ENCODE measurements around the gene SPDYE2. TPM values are rescaled to one million over a fixed set of nuclear protein-coding genes. Genes with fewer than 3 reads are reported as not detected.
"Not testable (repeated sequence)": the region's sequence is repeated elsewhere in the genome, so short reads cannot be mapped to it uniquely, and the experiment has no call there.

The SPDYE2 gene
- total RNA-seq, 1 experiment from 2014 or later: not detected

DNA sequence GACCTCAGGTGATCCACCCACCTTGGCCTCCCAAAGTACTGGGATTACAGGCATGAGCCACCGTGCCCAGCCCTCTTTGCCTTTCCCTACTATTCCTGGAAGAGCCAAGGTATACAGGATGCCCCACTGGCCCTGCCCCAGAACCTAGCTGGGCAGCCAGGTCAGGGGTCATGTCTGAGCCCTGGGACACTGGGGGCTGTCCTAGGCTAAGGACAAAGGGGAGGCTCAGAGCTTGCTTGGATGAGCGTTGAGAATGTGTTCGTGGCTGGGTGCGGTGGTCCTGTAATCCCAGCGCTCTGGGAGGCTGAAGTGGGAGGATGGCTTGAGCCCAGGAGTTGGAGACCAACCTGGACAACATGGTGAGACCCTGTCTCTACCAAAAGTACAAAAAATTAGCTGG, 27.5 kb downstream of the SPDYE2 start:
- not testable (repeated sequence) for DNase-seq, H3K9me3 ChIP-seq

DNA sequence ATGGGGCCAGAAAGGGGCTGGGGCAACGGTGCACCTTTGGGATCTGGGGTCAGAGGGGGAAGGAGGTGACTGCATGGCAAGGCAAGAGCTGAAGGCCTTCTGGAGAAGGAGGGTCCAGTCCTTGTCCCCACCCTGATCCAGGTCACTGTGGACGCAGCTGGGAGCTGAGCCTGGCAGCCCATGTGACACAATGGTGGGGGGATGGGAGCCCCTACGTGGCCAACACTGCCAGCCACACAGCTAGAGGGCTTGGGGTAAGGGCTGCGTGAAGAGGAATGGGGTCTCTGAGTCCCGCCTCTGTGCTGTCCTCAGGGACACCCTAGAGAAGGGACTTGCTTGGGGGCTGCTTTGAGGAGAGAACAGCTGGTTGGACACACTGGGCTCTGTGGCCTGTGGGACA, 30.7 kb downstream of the SPDYE2 start:
- not testable (repeated sequence) for H3K9me3 ChIP-seq, H3K4me3 ChIP-seq, DNase-seq, H3K27me3 ChIP-seq, H3K36me3 ChIP-seq

More for the DNA sequence above, 27.5 kb downstream of the SPDYE2 start:
- H3K36me3 ChIP-seq, H3K27me3 ChIP-seq, H3K4me3 ChIP-seq: not testable (repeated sequence)

DNA sequence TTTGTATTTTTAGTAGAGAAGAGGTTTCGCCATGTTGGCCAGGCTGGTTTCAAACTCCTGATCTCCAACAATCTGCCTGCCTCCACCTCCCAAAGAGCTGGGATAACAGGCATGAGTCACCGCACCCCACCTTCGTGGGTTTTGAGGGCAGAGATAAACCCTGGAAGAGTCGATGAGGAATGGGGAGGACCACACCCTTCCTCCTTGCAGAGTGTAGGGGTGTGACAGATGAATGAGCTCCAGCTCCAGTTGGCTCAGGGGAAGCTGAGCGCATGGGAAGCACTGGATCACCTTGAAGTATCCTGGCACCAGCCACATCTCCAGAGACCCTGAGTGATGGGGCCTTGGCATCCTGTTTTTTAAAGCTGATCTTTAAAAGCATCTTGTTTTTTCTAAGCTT, 32.5 kb downstream of the SPDYE2 start:
- not testable (repeated sequence) for H3K9me3 ChIP-seq, DNase-seq, H3K36me3 ChIP-seq, H3K4me3 ChIP-seq, H3K27me3 ChIP-seq

DNA sequence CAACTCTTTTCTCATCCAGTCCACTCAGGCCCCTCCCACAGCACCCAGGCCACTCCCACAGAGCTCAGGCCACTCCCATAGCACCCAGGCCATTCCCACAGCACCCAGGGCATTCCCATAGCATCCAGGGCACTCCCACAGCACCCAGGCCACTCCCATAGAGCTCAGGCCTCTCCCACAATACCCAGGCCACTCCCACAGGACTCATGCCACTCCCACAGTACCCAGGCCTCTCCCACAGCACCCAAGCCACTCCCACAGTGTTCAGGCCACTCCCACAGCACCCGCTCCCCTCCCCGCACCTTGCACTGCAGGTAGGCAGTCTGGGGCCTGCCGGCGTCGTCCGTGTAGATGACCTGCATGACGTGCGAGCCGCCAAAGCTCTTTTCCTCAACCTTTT, 38.8 kb downstream of the SPDYE2 start:
- DNase-seq, H3K36me3 ChIP-seq, H3K27me3 ChIP-seq, H3K4me3 ChIP-seq, H3K9me3 ChIP-seq: not testable (repeated sequence)

DNA sequence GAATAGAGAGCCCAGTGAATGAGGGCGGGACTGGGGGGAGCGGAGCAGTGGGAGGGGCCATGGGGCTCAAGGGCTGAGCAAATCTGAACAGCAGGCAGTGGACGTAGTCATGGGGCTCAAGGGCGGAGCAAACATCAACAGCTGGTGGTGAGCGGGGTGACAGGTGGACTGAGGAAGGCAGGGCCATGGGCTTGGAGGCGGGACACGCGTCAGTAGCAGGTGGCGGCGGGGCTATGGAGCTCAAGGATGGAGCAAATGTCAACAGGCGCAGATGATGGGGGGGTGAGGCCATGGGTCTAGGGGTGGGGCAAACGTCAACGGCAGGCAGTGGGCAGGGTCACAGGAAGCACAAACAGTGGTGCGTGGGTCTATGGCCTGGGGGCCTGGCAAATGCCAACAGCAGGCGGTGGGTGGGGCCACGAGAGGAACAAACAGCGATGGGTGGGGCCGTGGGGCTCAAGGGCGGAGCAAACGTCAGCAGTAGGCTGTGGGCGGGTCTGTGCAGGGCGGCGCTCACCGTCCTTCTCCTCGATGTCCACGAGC, 41.5 kb downstream of the SPDYE2 start:
- DNase-seq: not testable (repeated sequence)

DNA sequence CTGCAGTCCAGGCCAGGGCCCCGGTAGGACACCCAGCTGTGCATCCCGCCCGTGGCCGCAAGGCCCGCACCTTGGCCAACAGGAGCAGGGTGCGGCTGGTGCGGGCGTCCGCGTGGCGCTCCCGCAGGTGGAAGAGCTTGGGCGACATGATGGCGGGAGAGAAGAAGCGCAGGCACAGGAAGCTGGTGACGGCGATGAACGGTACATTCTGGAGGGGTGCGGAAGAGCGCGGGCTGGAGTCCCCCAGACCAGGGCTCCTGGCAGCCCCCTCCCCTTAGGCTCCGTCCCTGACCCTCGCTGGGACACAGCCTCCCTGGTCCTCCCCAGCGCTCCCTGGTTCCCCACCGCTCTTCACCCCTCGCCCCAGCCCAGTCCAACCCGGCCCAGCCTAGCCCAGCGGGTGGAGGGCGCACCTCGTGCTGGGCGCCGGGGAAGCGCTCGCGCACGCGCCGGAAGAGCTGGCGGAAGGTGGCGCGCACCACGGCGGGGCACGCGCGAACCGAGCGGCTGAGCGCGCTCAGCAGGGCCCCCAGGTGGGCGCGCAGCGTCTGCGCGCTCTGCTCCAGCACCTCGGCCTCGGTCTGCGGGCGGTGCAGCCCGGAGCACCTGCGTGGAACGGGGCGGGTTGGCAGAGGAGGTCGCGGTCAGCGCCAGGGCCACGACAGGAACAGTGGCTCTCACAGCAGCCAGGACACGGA, 42.8 kb downstream of the SPDYE2 start:
- DNase-seq, H3K27me3 ChIP-seq, H3K4me3 ChIP-seq, H3K9me3 ChIP-seq, H3K36me3 ChIP-seq: not testable (repeated sequence)

More for the DNA sequence above, 41.5 kb downstream of the SPDYE2 start:
- not testable (repeated sequence) for H3K9me3 ChIP-seq, H3K4me3 ChIP-seq, H3K36me3 ChIP-seq, H3K27me3 ChIP-seq

DNA sequence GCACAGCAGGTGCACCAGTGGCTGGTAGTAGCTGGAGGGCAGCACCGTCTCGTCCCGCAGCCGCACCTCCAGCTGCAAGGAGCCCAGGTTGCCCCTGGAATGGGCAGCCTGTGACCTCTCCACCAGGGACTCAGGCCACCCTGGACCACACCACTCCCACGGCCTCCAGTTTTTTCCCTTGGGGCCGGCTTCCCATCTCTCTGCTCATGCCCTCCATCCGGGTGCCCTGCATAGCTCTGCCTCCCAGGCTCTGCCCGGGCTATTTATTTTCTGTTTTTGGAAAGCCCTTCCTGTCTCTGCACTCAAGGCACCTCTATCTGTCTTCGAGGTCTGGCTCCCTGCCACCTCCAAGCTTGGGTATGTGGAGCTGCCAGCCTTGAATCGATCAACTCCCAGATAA, 45.0 kb downstream of the SPDYE2 start:
- not testable (repeated sequence) for H3K36me3 ChIP-seq, H3K9me3 ChIP-seq, DNase-seq, H3K4me3 ChIP-seq, H3K27me3 ChIP-seq

DNA sequence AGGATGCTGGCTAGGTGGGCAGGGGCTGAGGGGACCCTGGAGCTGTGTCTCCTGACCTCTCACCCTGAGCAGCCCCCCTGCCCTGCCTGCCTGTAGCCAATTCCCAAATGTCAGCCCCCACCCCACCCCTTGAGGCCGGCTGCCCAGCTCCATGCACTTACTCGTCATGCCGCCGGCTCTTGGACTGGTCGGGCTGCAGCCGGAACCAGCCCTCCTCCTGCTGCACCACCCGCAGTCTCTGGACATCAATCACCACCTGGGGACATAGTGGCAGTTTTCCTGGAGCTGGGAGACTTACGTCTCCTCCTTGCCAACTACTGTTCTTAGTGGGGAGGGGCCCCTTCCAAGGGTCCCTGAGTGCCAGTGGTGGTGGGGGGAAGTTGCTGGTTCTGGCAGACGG, 48.7 kb downstream of the SPDYE2 start:
- H3K4me3 ChIP-seq, H3K36me3 ChIP-seq, DNase-seq, H3K27me3 ChIP-seq, H3K9me3 ChIP-seq: not testable (repeated sequence)

DNA sequence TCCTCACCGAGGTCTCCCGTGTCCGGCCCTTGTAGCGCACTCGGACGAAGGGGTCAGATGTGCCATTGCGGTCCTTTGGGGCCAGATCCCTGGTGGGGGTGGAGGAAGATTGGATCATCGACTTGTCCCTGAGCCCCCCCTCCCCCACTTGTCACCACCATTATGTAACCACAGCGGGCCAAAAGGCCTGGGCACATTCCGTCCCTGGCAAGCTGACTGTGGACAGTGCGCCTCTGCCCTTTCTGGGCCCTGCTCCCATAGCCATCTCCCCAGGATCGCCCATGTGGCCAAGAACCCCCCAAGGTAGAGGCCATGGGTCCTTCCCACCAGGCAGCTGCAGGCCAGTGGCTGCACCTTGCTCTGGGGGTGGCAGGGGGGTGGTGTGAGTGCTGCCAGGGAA, 51.3 kb downstream of the SPDYE2 start:
- not testable (repeated sequence) for H3K36me3 ChIP-seq, H3K9me3 ChIP-seq, H3K27me3 ChIP-seq, H3K4me3 ChIP-seq, DNase-seq

DNA sequence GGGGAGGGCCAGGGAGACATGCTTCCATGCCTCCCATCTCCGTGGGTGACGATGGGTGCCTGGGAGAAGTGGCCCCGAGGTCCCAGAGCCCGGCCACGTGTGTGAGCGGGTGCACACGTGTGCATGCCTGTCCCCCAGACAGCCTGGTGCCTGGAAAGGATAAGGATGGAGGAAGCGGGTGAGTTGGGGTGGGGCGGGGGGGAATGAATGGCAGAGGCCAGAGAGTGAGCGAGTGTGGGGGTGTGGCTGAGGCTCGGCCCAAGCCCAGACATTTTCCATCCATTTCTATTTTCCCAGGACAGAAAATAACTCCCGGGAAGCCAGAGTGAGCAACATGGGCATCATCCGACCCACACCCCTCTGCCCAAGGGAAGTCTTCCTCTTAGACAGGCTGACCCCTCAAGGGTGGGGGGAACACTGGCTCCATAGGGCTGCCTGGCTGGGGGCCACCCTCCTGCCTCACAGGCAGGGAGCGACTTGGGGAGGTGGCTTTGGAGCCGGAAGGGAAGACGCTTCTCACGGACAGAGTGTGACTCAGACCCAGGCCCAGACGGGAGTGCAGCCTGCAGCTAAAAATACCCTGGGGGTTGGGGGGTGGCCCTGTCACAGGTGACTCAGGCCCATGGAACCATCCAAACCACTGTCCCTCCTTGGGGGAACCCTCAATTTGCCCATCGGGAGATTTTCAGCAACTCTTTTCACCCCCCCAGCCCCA, 53.6 kb downstream of the SPDYE2 start:
- H3K4me3 ChIP-seq, H3K9me3 ChIP-seq, H3K27me3 ChIP-seq, H3K36me3 ChIP-seq, DNase-seq: not testable (repeated sequence)

DNA sequence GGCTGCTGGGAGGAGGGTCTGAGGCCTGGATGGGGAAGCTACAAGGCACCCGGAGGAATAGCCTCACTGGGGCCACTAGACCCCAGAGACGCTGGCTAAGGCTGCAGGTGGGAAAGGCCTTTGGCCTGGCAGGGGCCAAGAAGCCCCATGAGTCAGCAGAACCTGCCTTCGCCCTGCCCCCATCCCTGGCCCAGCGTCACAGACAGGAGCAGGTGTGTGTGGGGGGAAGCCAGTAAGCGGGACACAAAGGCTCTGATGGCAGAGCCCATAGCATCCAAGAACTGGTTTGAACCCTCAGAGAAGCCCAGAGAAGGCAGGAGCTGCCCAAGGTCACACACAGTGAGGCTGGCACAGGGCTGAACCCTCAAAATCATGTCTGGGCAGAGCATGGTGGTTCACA, 55.8 kb downstream of the SPDYE2 start:
- H3K9me3 ChIP-seq, H3K36me3 ChIP-seq, H3K4me3 ChIP-seq, DNase-seq, H3K27me3 ChIP-seq: not testable (repeated sequence)

DNA sequence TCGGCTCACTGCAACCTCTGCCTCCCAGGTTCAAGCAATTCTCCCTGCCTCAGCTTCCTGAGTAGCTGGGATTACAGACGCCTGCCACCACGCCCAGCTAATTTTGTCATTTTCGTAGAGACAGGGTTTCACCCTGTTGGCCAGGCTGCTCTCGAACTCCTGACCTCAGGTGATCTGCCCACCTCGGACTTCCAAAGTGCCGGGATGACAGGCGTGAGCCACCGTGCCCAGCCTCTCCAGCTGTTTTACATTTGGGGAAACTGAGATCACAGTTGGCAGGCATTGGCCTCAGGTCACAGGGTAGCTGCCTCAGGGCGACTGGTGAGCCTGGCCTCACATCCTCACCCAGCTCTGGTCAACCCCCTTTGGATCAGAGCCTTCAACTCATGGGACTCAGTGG, 58.7 kb downstream of the SPDYE2 start:
- not testable (repeated sequence) for H3K9me3 ChIP-seq, H3K36me3 ChIP-seq, H3K4me3 ChIP-seq, DNase-seq, H3K27me3 ChIP-seq

DNA sequence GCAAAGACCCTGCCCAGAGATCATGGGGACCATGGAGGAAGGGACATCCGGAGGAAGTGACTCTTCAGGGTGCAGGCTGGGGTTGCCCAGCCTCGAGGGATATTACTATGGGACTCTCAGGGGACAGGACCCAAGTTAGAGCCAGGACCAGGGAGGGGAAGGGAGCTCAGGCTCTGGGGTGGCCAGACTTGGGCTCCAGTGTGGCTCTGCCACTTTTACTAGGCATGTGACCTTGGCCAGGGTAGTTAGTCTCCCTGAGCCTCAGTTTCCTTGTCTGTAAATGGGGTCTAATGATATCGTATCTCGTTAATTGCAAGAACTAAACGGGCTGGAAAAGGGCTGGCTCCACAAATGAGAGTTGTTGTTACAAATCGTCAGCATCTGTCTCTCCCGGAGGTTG, 59.4 kb downstream of the SPDYE2 start:
- not testable (repeated sequence) for H3K27me3 ChIP-seq, DNase-seq, H3K36me3 ChIP-seq, H3K9me3 ChIP-seq, H3K4me3 ChIP-seq

DNA sequence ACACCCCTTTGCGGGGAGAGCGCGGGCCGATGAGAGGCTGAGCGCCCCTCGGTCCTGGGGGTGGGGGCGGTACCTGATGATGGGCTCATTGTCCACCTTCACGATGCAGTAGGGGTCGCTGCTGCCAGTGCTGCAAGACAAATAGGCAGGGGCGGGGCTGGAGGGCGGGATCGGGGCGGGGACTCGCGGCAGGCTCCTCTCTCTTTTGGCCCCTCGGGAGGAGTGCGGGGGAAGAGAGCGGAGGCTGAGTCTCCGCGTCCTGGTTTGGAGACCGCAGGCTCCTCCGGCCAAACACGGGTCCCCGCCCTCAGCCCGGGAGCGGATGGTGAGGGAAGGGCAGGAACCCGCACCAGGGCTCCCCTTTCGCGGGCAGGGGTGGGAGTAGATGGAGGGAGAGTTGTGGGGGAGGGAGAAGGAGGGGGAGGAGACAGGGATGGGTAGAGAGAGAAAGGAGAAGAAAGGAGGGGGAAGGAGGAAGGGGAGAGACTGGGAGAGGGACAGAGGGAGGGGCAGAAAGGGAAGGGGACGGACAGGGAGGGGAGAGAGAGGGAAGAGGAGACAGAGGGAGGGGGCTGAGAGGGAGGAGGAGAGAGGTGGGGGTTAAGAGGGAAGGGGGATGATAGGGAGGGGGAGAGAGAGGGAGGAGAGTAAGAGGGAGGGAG, 60.1 kb downstream of the SPDYE2 start:
- not testable (repeated sequence) for H3K36me3 ChIP-seq, H3K27me3 ChIP-seq, DNase-seq

DNA sequence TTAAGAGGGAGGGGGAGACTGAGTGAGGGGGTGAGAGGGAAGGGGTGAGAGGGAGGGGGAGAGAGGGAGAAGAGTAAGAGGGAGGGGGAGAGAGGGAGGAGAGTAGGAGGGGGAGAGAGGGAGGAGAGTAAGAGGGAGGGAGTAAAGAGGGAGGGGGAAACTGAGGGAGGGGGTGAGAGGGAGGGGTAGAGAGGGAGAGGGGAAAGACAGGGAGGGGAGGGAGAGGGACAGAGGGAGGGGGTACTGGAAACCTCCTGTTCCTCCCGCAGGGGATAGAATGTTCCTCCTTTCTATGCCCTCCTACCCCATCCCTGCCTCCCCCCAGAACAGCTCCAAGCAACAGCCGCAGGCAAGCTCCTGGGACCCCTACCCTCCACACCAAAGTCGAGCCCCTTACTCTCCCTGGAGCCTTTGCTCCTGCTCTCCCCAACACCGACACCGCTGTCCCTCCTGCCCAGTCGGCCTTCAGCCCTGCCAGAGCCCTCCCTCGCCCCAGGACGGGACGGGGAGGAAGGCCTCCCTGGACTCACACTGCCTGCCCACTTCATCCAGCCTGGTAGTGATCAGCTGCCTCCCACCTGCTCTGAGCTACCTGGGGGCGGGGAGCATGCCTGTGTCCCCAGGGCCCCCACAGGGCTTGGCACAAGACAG, 60.8 kb downstream of the SPDYE2 start:
- H3K27me3 ChIP-seq, DNase-seq, H3K9me3 ChIP-seq, H3K4me3 ChIP-seq, H3K36me3 ChIP-seq: not testable (repeated sequence)

More for the DNA sequence above, 60.1 kb downstream of the SPDYE2 start:
- H3K9me3 ChIP-seq, H3K4me3 ChIP-seq: not testable (repeated sequence)
